Activated CD8-positive, alpha-beta memory T cell treated with anti-CD3 and anti-CD28 coated beads for 24 hours (primary cell): ENCODE results near the gene CREB5.

Source experiments
- DNase-seq: peaks from one replicate; pipeline ENCODE4 v3.0.0-alpha.2; 2020

CREB5 gene

GRCh38 chr7:28481091-28481926 lies 69.0 kb downstream of the CREB5 start:
- no peak for DNase-seq

GRCh38 chr7:28483112-28483511 lies 70.8 kb downstream of the CREB5 start:
- DNase-seq = no peak

- no peak for DNase-seq
Measured at GRCh38 chr7:28483908-28484605, 71.7 kb downstream of the CREB5 start.

GRCh38 chr7:28484606-28484935 lies 72.3 kb downstream of the CREB5 start:
- DNase-seq = no peak

GRCh38 chr7:28487487-28487886 lies 75.2 kb downstream of the CREB5 start:
- DNase-seq = no peak

GRCh38 chr7:28488061-28488791 lies 75.9 kb downstream of the CREB5 start:
- no peak for DNase-seq

GRCh38 chr7:28490831-28491230 lies 78.5 kb downstream of the CREB5 start:
- DNase-seq = no peak

- no peak for DNase-seq
Measured at GRCh38 chr7:28493477-28493876, 81.2 kb downstream of the CREB5 start.

- no peak for DNase-seq
Measured at GRCh38 chr7:28497009-28497408, 84.7 kb downstream of the CREB5 start.

- no peak for DNase-seq
Measured at GRCh38 chr7:28498636-28499035, 86.3 kb downstream of the CREB5 start.

- DNase-seq = no peak
Measured at GRCh38 chr7:28500138-28500537, 87.8 kb downstream of the CREB5 start.

- no peak for DNase-seq
Measured at GRCh38 chr7:28502408-28502807, 90.1 kb downstream of the CREB5 start.

GRCh38 chr7:28503396-28503795 lies 91.1 kb downstream of the CREB5 start:
- no peak for DNase-seq

GRCh38 chr7:28505014-28505413 lies 92.7 kb downstream of the CREB5 start:
- no peak for DNase-seq

GRCh38 chr7:28505867-28506266 lies 93.5 kb downstream of the CREB5 start:
- no peak for DNase-seq

- DNase-seq = no peak
Measured at GRCh38 chr7:28507525-28508282, 95.4 kb downstream of the CREB5 start.

- no peak for DNase-seq
Measured at GRCh38 chr7:28509251-28510025, 97.1 kb downstream of the CREB5 start.

- DNase-seq = no peak
Measured at GRCh38 chr7:28510026-28510369, 97.7 kb downstream of the CREB5 start.

- DNase-seq = no peak
Measured at GRCh38 chr7:28512668-28513440, 100.5 kb downstream of the CREB5 start.

GRCh38 chr7:28516390-28517172 lies 104.3 kb downstream of the CREB5 start:
- no peak for DNase-seq

GRCh38 chr7:28517206-28517605 lies 104.9 kb downstream of the CREB5 start:
- no peak for DNase-seq
